ENCODE results near the gene HLF. TPM values are rescaled to one million over a fixed set of nuclear protein-coding genes. Genes with fewer than 3 reads are reported as not detected.

HLF gene
- total RNA-seq, 2 donors from 2014 or later = 20.2 to 22.5 TPM

DNA sequence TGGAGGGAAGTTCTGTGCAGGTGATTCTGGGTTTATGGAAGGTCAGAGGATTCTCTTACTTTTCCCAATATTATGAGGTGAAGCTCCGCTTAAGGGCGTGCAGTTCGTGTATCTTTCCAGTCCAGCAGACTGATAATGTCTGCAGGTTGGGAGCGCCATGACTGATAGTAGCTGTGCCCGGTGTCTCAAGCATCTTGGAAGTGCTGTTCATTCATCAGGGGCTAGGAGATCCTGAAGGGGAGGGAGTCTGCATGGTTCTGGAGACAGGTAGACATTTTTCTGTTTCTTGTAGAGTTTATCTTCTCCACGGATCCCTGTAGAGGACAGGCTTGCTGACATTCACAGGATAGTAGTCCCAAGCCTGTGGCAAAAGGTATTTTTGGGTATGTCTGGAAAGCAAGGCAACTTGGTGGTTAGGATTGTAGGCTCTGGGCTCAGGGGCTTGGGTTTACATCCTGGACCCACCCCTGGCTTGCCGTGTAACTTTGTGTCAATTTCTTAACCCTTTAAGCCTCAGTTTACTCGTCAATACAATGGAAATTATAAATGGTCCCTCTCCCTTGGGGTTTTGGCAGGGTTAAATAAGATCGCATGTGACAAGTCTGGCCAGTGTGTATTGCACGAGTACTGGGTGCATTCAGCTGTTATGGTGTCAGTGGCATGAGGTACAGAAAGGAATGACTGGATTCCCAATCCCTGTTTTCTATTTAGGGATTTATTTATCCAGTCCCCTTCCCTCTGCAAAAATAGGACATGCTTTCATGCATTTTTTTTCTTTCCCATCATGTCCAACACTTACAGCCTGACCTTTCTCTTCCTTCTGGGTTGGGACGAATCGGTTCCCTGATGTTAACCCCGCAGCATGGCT is 8.2 kb downstream of the HLF start:
- no peak for DNase-seq
- Mint-ChIP-seq H3K36me3 (ENCODE audit: low read depth) (peaks cover 21% of the 10 kb centered on the region), H3K27me3 (no peaks in the 10 kb centered on the region), H3K4me1 (peaks cover 43% of the 10 kb centered on the region), H3K27ac (peak overlapping the region; percentile 93), H3K4me3 (no peak overlapping the region)
- no peak for ATAC-seq
- no peaks in the 10 kb centered on the region for H3K9me3 ChIP-seq (ENCODE audit: control insufficient read depth, low read length, poor library complexity, severe bottlenecking)

DNA sequence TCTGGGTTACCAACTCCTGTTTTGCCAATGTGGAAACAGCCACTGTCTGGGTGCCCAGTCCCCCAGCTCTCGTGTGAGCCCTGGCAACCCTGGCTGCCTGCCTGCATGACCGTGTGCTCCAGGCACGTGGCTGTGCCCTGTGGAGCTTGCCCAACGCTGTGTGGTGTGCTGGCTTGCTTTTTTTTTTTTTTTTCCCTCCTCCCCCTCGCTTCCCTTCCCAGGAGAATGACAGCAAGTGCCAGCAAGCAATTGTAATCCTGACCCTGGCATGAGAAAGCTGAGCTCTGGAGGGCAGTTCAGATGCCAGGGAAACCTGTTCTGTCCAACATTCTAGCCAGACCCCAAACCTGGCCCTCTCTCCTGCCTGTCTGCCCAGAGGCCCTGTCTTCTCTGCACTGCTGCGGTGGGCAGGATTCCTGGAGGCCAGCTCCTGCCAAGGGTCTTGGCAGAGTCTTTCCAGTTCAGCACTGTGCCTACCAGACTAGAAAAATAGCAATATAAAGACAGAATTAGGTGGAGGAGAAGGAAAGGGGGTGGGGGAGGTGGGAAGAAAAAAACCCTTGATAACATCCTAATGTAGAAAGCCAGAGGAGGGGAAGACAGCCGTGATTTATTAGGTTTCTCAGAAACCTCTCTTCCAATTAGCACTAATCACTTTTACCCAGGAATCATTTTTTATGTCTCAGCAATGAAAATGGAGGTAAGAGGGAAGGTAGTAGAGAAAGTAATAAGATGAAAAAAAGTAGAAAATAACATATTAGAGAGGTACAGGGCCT is 9.0 kb downstream of the HLF start:
- Mint-ChIP-seq H3K4me3 (no peak overlapping the region), H3K27ac (peak overlapping the region; percentile 39), H3K27me3 (no peaks in the 10 kb centered on the region), H3K36me3 (ENCODE audit: low read depth) (peaks cover 15% of the 10 kb centered on the region), H3K4me1 (peaks cover 43% of the 10 kb centered on the region)
- H3K9me3 ChIP-seq (ENCODE audit: control insufficient read depth, low read length, poor library complexity, severe bottlenecking) = no peaks in the 10 kb centered on the region
- no peak for DNase-seq
- no peak for ATAC-seq

DNA sequence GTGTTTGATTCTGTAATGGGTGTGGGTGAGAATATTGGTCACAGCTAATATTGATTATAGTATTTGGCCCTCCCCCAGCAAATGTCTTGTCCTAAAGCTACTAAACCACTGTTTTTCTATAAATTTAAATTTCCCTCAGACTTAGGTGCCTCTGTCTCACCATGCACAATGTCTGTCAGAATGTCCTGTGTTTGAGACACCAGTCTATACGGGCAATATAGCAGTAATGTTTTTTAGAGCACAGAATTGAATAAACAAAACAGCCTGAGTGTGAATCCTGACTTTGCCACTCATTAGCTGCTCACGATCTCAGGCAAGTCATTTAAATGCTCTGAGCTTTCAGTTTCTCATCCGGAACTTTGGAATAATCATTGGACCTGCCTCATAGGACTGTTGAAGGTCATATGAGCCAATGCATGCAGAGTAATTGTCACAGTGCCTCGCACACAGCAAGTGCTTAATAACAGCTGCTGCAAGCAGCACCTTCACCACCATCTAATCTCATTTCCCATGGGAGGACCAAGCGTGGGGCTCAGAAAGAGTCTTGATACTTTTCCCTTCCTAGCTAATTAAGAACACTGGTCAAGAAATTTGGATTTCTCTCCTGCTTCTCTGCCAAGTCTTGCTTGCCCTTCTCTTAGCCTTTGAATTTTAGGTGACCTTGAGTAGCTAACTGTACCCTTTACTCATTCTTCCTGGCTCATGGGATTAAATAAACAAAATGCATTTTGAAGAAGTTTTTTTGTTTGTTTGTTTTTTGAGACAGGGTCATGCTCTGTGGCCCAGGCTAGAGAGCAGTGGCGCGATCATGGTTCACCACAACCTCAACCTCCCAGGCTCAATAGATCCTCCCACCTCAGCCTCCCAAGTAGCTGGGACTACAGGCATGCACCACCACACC is 9.8 kb downstream of the HLF start:
- Mint-ChIP-seq H3K27me3 (no peaks in the 10 kb centered on the region), H3K4me1 (peaks cover 37% of the 10 kb centered on the region), H3K27ac (peak overlapping the region; percentile 39), H3K4me3 (no peak overlapping the region), H3K36me3 (ENCODE audit: low read depth) (peaks cover 13% of the 10 kb centered on the region)
- ATAC-seq (no peak), DNase-seq (no peak)
- no peaks in the 10 kb centered on the region for H3K9me3 ChIP-seq (ENCODE audit: control insufficient read depth, low read length, poor library complexity, severe bottlenecking)

DNA sequence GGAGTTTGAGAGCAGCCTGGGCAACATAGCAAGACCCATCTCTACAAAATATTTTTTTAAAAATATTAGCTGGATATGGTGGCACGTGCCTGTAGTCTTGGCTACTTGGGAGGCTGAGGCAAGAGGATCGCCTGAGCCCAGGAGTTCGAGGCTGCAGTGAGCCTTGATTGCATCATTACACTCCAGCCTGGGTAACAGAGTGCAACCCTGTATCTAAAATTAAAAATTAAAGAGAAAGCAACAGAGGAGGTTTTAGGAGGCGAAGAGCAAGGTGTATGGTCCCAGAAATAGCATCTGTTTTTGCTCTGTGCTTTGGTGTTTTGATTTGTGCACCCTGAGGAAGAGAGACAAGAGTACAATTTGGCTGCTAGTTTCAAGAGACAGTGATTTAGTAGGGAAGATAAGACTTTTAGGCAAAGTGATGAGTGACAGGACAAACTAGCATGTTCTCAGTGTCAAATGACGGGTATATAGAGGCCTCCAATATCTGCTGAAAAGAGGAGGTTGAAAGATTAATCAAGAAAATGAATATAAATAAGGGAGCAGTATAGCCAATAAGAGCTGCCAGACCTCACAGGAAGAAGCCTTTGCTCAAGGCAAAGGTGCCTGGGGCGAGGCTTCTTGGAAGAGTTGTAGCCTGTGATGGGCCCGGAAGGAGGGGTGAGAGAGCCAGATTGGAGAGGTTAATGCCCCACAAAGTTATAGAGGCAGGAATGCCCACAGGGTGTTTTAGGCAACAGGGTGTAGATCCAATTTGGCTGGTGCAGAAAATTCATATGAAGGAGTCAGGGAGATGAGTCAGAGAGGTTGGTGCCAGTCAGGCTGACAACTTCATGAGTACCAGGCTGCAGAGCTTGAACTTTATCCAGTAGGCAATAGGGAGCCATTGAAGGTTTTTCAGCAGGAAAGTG is 11.4 kb downstream of the HLF start:
- ATAC-seq (peak; percentile 36), DNase-seq (no peak)
- H3K4me1 Mint-ChIP-seq = peaks cover 39% of the 10 kb centered on the region
- peak overlapping the region; percentile 14 for H3K27ac Mint-ChIP-seq
- no peaks in the 10 kb centered on the region for H3K27me3 Mint-ChIP-seq
- H3K36me3 Mint-ChIP-seq (ENCODE audit: low read depth) = peaks cover 13% of the 10 kb centered on the region
- H3K4me3 Mint-ChIP-seq = no peak overlapping the region
- H3K9me3 ChIP-seq (ENCODE audit: control insufficient read depth, low read length, poor library complexity, severe bottlenecking) = no peaks in the 10 kb centered on the region

DNA sequence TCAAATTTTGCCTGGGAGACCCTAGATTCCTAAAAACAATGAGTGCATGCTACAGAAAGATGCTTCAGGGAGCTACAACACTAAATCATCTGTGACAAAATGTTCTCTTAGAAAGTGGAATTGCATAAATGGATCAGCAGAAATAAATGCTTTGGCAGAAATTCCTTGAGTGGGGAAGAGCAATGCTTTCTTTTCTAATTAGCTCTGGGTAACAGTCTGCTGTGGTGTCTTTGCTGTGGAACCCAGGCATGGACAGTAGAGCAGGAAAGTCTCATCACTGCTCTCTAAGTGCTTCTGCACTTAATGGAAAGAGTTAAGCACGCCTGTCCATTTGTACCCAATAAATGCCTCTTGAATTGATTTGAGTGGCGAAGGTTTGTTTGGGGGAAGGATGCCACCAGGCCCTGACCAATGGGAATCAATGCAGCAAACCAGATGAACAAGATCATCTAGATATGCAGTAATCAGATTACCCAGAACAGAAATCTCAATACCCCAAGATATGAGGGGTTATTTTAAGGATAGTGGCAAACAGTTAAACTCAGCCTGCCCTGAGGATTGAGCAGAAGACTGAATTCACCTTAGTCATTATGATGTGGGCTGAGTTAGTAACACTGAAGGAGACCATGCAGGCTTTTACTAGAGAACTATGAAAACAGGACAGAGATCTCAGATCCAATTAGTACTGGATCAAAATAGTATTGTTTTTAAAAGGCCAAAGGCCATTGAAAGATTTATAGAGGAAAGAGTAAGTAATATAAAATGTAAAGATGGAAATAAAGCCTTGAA is 13.6 kb downstream of the HLF start:
- ATAC-seq (no peak), DNase-seq (no peak)
- no peaks in the 10 kb centered on the region for H3K9me3 ChIP-seq (ENCODE audit: control insufficient read depth, low read length, poor library complexity, severe bottlenecking)
- Mint-ChIP-seq H3K4me1 (peaks cover 31% of the 10 kb centered on the region), H3K4me3 (no peak overlapping the region), H3K27me3 (no peaks in the 10 kb centered on the region), H3K27ac (peak overlapping the region; percentile 68), H3K36me3 (ENCODE audit: low read depth) (peaks cover 6% of the 10 kb centered on the region)

DNA sequence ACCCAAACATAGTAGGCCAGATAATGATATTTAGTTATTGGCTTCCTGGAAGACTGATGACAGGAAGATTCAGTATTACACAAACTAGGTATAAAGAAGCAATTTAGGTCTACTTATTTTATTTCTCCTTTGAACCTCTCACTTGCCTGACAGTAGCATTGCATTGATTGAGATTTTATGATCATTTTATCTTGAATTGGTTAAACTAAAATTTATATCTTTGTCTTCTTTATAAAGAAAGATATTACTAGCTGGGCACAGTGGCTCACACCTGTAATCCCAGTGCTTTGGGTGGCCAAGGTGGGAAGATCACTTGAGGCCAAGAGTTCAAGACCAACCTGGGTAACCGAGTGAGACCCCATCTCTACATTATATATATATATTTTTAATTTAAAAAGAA is 14.4 kb downstream of the HLF start:
- DNase-seq (no peak), ATAC-seq (no peak)
- Mint-ChIP-seq H3K4me3 (no peak overlapping the region), H3K27ac (no peak overlapping the region), H3K36me3 (ENCODE audit: low read depth) (peaks cover 6% of the 10 kb centered on the region), H3K27me3 (no peaks in the 10 kb centered on the region), H3K4me1 (peaks cover 31% of the 10 kb centered on the region)
- H3K9me3 ChIP-seq (ENCODE audit: control insufficient read depth, low read length, poor library complexity, severe bottlenecking) = no peaks in the 10 kb centered on the region

DNA sequence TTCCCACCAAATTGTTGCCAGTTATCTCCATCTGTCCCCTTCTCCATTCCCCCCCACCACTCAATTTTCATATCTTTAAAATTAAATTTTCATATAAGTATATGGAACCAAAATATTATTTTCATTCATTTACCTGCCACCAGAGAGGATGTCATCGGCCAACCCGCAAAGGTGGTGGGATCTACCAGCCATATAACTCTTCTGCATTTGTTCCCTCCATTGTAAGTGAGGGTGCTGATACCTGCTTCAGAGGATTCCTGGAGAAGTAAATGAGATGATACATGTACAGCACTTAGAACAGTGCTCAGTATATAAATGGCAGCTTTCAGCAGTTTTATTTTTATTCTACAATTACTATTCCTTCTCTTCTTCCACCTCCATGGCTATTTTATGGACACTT is 15.0 kb downstream of the HLF start:
- ATAC-seq (no peak), DNase-seq (no peak)
- Mint-ChIP-seq H3K36me3 (ENCODE audit: low read depth) (peaks cover 3% of the 10 kb centered on the region), H3K27me3 (no peaks in the 10 kb centered on the region), H3K27ac (no peak overlapping the region), H3K4me1 (peaks cover 36% of the 10 kb centered on the region), H3K4me3 (no peak overlapping the region)
- H3K9me3 ChIP-seq (ENCODE audit: control insufficient read depth, low read length, poor library complexity, severe bottlenecking) = no peaks in the 10 kb centered on the region

DNA sequence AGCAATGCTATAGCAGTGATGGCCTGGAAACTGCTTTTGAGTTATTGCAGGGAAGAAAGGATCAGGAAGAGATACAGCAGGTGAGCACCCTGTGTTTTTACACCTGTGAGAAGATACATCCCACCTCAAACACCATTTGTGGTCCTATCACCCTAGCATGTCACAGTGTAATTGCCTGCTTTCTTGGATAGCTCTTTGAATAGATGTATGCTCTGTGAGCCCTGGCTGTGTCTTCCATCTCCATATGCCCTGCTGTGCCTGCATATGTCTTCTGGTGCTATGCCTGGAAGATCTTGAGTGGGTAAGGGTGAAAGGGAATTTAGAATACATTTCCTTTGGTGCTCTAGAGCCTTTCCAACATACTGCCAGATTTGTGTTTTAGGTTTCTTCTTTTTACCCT is 15.5 kb downstream of the HLF start:
- Mint-ChIP-seq H3K27ac (no peak overlapping the region), H3K4me3 (no peak overlapping the region), H3K36me3 (ENCODE audit: low read depth) (peaks cover 3% of the 10 kb centered on the region), H3K4me1 (peaks cover 40% of the 10 kb centered on the region), H3K27me3 (no peaks in the 10 kb centered on the region)
- DNase-seq (no peak), ATAC-seq (no peak)
- no peaks in the 10 kb centered on the region for H3K9me3 ChIP-seq (ENCODE audit: control insufficient read depth, low read length, poor library complexity, severe bottlenecking)

DNA sequence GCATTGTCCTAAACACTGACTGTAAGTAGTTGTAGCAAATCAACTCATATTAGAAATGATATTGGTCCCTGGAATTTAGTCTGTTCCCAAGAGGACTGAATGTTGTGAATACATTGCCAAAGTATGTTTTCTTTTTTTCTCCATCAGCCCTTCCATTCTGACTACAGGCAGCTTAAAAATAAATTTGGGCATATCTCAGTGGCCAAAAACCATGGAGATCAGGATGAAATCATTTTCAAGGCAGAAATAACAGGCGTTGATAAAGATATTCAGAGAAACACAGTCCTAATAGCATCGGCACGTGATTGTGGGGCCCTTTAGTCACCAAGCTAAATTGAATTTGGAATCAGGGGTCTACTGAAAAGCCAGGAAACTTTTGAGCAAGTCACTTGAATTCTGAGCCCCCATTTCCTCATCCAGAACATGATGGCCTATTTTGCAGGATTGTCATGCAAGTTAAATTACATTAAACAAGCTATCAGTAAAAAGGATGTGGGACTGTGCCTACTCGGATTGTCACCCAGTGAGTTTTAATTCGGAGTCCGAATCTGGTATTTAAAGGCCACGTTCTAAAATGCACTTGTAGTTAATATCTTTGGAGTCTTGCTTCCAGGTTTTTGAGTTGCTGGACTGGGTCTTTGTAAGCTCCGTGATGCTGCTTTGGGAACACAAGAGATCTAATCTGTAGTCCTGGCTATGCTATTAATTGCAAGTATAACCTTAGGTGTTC is 17.1 kb downstream of the HLF start:
- ATAC-seq = no peak
- Mint-ChIP-seq H3K27me3 (no peaks in the 10 kb centered on the region), H3K27ac (peak overlapping the region; percentile 75), H3K4me1 (peaks cover 33% of the 10 kb centered on the region), H3K36me3 (ENCODE audit: low read depth) (no peaks in the 10 kb centered on the region), H3K4me3 (no peak overlapping the region)
- H3K9me3 ChIP-seq (ENCODE audit: control insufficient read depth, low read length, poor library complexity, severe bottlenecking) = no peaks in the 10 kb centered on the region
- no peak for DNase-seq

DNA sequence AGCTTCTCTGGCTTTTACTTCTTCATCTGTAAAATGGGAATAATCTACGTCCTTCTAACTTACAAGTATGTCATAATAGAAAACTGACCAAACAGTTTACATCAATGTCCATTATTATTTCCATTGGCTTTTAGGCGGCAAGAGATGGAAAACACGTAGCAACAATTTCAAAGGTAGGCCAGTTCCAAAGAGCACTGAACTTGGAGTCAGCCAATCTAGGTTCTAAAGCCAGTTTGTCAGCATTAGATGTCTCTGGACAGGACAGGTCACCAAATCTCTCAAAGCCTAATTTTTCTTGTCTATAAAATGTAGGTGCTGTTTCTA is 17.6 kb downstream of the HLF start:
- no peak for ATAC-seq
- Mint-ChIP-seq H3K4me1 (peaks cover 33% of the 10 kb centered on the region), H3K27me3 (no peaks in the 10 kb centered on the region), H3K36me3 (ENCODE audit: low read depth) (no peaks in the 10 kb centered on the region), H3K27ac (peak overlapping the region; percentile 75), H3K4me3 (no peak overlapping the region)
- no peak for DNase-seq
- no peaks in the 10 kb centered on the region for H3K9me3 ChIP-seq (ENCODE audit: control insufficient read depth, low read length, poor library complexity, severe bottlenecking)

DNA sequence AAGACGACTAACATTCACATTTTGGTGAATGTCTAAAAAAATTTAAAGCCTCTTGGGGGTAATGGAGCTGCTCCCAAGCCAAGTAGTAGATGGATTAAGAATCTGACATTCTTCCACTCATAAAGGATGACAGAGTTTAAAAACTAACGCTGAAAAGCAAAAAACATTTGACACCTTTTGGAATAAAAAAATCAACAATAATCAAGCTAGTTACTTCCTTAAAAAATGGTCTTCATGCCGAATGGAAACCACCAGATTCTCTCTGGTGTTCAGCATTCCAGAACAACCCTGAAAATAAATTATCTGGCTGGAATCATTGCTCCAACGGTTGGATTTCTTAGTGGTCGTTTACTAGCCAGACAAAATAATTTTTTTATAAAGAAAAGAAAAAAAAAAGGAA is 18.0 kb downstream of the HLF start:
- ATAC-seq (no peak), DNase-seq (no peak)
- peak overlapping the region; percentile 75 for H3K27ac Mint-ChIP-seq
- H3K36me3 Mint-ChIP-seq (ENCODE audit: low read depth) = no peaks in the 10 kb centered on the region
- H3K4me1 Mint-ChIP-seq = peaks cover 33% of the 10 kb centered on the region
- no peak overlapping the region for H3K4me3 Mint-ChIP-seq
- H3K9me3 ChIP-seq (ENCODE audit: control insufficient read depth, low read length, poor library complexity, severe bottlenecking) = no peaks in the 10 kb centered on the region
- H3K27me3 Mint-ChIP-seq = no peaks in the 10 kb centered on the region

All from T-helper 17 cell (primary cell).